ENCODE results near the gene ELP4.
"Not testable (repeated sequence)": the region's sequence is repeated elsewhere in the genome, so short reads cannot be mapped to it uniquely, and the experiment has no call there.

The ELP4 gene

DNA sequence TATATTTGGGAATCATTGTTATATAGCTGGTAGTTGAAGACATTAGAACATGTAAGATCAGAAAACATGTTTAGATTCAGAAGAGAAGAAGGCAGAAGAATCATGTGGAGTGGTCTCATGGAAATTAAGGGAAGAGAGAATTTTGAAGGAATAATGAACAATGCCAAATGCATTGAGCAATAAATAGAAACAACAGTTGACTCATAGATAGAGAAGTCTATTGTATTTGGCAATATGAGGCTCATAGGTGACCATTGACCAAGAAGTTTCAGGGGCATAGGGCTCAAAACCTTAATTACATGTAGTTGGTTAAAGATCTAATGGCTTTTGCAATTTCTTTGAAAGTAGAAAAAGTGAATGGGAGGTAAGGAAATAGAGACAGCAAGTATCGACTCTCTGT, 177.7 kb downstream of the ELP4 start:
- H3K9me3 Mint-ChIP-seq: no peaks in the 10 kb centered on the region
- no peaks in the 10 kb centered on the region for H3K27me3 Mint-ChIP-seq
- H3K4me1 Mint-ChIP-seq: no peaks in the 10 kb centered on the region
- no peaks in the 10 kb centered on the region for H3K36me3 Mint-ChIP-seq
- no peak for DNase-seq
- CTCF ChIA-PET: no interaction called here
- no peak overlapping the region for H3K4me3 Mint-ChIP-seq
- no peak overlapping the region for H3K27ac Mint-ChIP-seq

DNA sequence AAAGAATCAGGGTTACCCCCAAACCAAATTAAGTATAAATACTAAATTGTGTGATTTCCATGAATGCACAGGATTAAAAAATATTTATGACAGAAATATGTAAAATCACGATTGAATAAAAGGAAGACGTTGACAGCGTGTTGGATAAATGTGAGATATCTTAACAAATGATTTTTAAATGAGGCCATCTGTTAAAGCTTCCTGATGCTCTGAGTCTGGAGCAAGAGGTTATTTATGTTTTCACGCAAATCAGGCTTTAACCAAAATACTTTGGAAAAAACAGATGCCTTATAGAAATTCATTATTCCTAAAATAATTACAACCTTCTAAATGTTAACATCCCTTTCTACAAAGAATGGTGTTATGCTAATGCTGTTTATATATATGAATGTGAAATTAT, 178.3 kb downstream of the ELP4 start:
- no peaks in the 10 kb centered on the region for H3K36me3 Mint-ChIP-seq

DNA sequence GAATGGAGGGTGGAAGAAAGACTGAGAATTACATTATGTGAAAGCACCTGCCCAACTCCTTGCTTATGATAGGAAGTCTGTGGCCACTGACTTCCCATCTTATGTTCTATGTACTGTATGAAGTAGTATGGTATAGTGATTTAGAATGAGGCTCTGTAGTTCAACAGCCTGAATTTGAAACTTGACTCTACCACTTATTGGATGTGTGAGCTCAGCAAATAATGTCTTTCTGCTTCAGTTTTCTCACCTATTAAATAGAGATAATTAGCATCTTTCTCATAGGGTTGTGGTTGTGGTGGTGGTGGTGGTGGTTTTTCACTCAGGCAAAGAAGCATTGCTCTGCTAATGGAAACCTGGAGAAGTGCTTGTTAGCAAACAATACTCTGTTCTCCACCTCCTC, 180.0 kb downstream of the ELP4 start:
- CTCF ChIA-PET: no interaction called here
- Mint-ChIP-seq H3K36me3 (peaks cover 1% of the 10 kb centered on the region), H3K4me1 (no peaks in the 10 kb centered on the region)

More for the DNA sequence above, 178.3 kb downstream of the ELP4 start:
- CTCF ChIA-PET: no interaction called here
- Mint-ChIP-seq H3K4me3 (no peak overlapping the region), H3K4me1 (no peaks in the 10 kb centered on the region), H3K27me3 (no peaks in the 10 kb centered on the region), H3K27ac (no peak overlapping the region), H3K9me3 (no peaks in the 10 kb centered on the region)
- no peak for DNase-seq

DNA sequence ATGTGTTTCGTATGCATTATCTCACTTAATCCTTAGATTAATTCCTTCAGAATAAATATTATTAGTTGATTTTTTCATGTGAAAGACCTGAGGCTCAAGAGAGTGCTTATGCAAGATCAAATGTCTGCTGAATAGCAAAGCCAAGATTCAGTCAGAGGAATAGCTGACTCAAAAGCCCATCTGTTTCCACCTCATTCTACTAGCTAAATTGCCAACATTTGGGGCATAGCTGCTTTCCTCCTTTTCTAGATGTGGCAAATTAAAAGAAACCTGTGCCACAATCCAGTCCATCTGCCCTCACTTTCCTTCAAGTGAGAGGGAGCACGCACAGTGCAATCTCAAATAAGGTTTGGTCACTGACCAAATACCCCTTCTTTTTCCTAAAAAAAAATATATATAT, 180.5 kb downstream of the ELP4 start:
- Mint-ChIP-seq H3K27me3 (no peaks in the 10 kb centered on the region), H3K36me3 (peaks cover 1% of the 10 kb centered on the region), H3K4me3 (no peak overlapping the region), H3K4me1 (no peaks in the 10 kb centered on the region), H3K9me3 (peaks cover 6% of the 10 kb centered on the region), H3K27ac (no peak overlapping the region)
- no peak for DNase-seq
- CTCF ChIA-PET: no interaction called here

More for the DNA sequence above, 180.0 kb downstream of the ELP4 start:
- no peak for DNase-seq
- Mint-ChIP-seq H3K4me3 (no peak overlapping the region), H3K9me3 (peaks cover 6% of the 10 kb centered on the region), H3K27me3 (no peaks in the 10 kb centered on the region), H3K27ac (no peak overlapping the region)

DNA sequence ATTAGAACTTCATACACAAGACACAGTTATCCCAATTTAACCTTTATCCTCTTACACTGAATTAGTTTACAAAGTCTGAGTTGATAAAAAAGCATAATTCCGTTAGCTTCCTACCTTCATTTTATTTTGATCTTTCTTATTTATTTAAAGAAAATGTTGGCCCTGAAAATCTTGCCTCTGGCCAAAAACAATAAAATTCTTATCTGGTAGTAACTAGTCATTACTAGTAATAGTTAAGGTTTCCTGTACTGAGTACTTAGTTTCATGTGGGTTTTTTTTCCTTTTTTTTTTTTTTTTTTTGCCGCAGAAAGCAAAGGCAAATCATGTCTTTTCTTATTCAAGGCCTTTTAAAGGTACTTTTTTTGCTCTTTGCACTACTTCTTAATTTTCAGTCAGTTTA, 180.9 kb downstream of the ELP4 start:
- Mint-ChIP-seq H3K4me3 (no peak overlapping the region), H3K27me3 (no peaks in the 10 kb centered on the region), H3K36me3 (peaks cover 1% of the 10 kb centered on the region), H3K4me1 (no peaks in the 10 kb centered on the region), H3K27ac (no peak overlapping the region), H3K9me3 (peaks cover 6% of the 10 kb centered on the region)
- DNase-seq: no peak
- CTCF ChIA-PET: interaction anchor here (0.6 kb wide), 1 partner anchor 270 kb away, joined by 4 read pairs; no protein-coding TSS in a partner anchor

DNA sequence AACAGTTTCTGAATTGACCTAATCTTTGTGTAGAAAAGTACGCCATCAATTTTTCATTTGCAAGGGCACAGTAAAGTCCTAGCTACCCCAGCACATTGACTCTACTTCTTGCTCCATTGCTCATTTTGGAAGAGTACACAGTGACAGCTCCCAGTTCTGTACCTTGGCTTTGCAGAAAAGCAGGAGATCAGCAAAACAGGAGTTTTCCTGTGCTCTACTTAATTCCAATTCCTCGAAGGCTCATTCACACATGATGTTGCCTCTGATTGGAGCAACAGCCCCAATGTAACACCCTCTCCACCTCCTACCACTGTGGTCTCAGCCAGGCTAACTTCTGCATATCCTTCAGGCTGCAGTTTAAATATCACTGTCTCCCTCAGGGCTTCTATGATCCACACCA, 182.9 kb downstream of the ELP4 start:
- H3K4me1 Mint-ChIP-seq: no peaks in the 10 kb centered on the region
- no peak overlapping the region for H3K27ac Mint-ChIP-seq
- H3K27me3 Mint-ChIP-seq: no peaks in the 10 kb centered on the region
- DNase-seq: no peak
- CTCF ChIA-PET: no interaction called here
- H3K9me3 Mint-ChIP-seq: peaks cover 6% of the 10 kb centered on the region
- H3K4me3 Mint-ChIP-seq: no peak overlapping the region
- H3K36me3 Mint-ChIP-seq: peaks cover 1% of the 10 kb centered on the region

DNA sequence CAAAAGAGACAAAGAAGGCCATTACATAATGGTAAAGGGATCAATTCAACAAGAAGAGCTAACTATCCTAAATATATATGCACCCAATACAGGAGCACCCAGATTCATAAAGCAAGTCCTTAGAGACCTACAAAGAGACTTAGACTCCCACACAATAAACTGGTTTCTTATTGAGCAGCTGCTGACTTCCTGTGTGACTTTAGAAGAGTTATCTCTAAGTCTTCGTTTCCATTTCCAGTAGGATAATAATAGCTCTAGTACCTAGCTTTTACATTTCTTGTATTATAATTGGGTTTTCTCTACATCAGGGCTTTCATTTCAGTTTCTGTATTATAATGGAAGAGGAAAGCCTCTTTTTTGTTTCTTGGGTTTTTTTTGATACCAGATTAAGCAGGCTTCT, 187.5 kb downstream of the ELP4 start:
- H3K9me3 Mint-ChIP-seq, H3K27me3 Mint-ChIP-seq, DNase-seq, H3K4me3 Mint-ChIP-seq, H3K27ac Mint-ChIP-seq, H3K4me1 Mint-ChIP-seq, CTCF ChIA-PET, H3K36me3 Mint-ChIP-seq: not testable (repeated sequence)

DNA sequence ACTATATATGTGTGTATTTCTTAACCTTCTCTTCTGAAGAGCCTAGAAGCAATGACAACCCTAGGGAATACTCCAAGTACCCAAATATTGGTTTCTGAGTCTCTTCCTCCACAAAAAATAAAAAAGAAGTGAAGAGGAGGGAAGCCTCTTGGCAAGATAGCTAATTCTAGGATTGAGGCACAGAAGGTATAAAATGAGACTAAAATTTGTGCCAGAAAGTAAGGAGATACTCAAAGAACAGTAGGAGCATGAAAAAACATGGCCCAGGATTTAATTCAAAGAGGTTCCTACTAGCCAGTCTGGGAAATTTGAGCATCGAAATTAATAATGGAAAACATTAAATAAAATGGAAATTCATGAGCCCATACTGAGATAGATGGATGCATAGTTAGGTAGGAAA, 189.5 kb downstream of the ELP4 start:
- CTCF ChIA-PET: no interaction called here

DNA sequence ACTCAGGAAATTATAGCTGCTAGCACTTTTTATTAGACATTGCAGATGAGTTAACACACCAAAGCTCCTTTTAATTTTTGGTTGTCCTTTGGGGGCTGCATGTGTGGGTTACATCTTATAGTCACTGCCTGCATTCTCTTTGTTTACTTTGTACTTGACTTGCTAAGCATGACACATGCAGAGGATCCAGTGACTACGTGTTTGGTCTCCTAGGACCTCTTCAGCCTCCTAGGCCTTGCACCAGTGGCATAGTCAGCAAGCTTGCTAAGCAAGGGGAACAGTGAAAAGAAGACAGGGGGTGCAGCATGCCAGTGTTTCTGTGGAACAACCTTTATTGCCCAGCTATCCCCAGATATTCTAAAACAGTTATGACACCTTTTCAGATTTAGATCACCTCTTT, 193.4 kb downstream of the ELP4 start:
- Mint-ChIP-seq H3K36me3 (no peaks in the 10 kb centered on the region), H3K9me3 (no peaks in the 10 kb centered on the region), H3K27ac (no peak overlapping the region), H3K4me1 (no peaks in the 10 kb centered on the region), H3K4me3 (no peak overlapping the region), H3K27me3 (no peaks in the 10 kb centered on the region)
- CTCF ChIA-PET: no interaction called here
- DNase-seq: no peak

More for the DNA sequence above, 189.5 kb downstream of the ELP4 start:
- Mint-ChIP-seq H3K9me3 (no peaks in the 10 kb centered on the region), H3K27me3 (no peaks in the 10 kb centered on the region), H3K27ac (no peak overlapping the region), H3K4me1 (no peaks in the 10 kb centered on the region), H3K36me3 (no peaks in the 10 kb centered on the region), H3K4me3 (no peak overlapping the region)
- DNase-seq: no peak

DNA sequence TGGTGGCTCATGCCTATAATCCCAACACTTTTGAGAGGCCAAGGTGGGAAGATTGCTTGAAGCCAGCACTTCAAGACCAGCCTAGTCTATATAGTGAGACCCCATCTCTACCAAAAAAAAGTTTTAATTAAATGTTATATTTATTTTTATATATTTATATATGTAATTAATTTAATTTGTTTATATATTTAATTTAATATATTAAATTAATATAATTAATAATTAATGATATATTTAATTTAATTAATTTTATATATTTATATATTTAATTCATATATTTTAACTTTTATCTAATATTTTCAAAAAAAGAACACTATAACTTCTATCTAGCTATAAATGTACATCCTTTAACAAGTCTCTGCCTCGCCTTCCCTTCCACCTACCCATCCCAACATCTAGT, 196.8 kb downstream of the ELP4 start:
- Mint-ChIP-seq H3K9me3 (no peaks in the 10 kb centered on the region), H3K36me3 (no peaks in the 10 kb centered on the region), H3K27me3 (no peaks in the 10 kb centered on the region), H3K4me1 (no peaks in the 10 kb centered on the region), H3K4me3 (no peak overlapping the region), H3K27ac (no peak overlapping the region)
- CTCF ChIA-PET: no interaction called here
- DNase-seq: no peak

DNA sequence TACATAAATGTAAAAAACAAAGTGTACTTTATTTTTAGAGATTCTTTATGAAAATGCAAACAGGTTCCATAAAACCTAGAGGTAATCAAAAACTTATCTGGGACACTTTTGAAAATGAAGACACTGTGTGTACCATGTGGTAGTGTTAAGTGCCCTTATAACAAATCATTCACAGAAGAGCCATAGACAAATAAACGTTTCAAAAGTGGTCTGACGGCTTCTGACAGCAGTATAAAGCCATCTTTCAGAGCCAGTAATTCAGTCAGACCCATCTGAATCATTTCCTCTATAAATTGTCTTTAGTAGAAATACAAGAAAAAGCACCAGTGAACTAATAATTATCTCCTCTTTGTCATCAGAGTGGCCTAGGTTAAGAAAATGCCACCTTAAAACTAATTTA, 201.6 kb downstream of the ELP4 start:
- DNase-seq: no peak
- H3K4me1 Mint-ChIP-seq: no peaks in the 10 kb centered on the region
- H3K27ac Mint-ChIP-seq: no peak overlapping the region
- H3K4me3 Mint-ChIP-seq: no peak overlapping the region
- CTCF ChIA-PET: no interaction called here
- no peaks in the 10 kb centered on the region for H3K36me3 Mint-ChIP-seq
- H3K27me3 Mint-ChIP-seq: no peaks in the 10 kb centered on the region
- H3K9me3 Mint-ChIP-seq: no peaks in the 10 kb centered on the region

DNA sequence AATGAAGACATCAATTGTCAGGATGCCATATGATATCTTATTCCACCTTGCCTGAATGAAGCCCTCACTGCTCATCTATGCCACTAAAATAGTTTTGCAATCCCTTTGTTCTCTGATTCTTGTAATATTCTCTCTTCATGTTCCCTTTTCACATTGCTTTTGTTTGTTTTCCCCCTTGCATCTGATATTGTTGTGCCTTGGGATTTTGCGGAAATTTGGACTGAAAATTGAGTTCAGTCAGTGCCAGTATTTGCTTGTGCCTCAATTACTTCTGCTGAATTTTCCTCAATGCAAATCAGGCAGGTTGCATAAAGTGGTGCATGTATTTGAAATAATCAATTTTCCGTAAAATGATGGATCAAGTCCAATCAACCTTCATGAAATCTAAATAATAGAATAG, 203.3 kb downstream of the ELP4 start:
- no peaks in the 10 kb centered on the region for H3K9me3 Mint-ChIP-seq
- no peaks in the 10 kb centered on the region for H3K4me1 Mint-ChIP-seq
- CTCF ChIA-PET: no interaction called here
- H3K27ac Mint-ChIP-seq: no peak overlapping the region
- H3K27me3 Mint-ChIP-seq: no peaks in the 10 kb centered on the region
- H3K4me3 Mint-ChIP-seq: no peak overlapping the region
- DNase-seq: no peak
- H3K36me3 Mint-ChIP-seq: no peaks in the 10 kb centered on the region

DNA sequence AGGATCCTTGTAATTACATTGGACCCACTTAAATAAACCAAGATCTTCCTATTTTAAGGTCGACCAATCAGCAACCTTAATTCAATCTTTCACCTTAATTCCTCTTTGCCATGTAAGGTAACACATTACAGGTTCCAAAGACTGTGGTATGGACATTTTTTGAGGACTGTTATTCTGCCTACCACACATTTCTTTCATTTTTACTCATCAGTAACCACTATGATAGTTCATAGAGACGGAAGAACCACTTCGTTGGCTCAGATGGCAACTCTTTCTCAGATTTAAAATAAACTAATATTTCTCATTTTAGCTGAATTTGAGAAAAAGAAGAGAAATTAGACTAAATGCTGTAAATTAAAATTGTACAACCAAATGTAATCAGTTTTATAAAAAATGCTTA, 205.3 kb downstream of the ELP4 start:
- Mint-ChIP-seq H3K36me3 (no peaks in the 10 kb centered on the region), H3K27ac (no peak overlapping the region), H3K27me3 (no peaks in the 10 kb centered on the region), H3K4me3 (no peak overlapping the region), H3K4me1 (no peaks in the 10 kb centered on the region), H3K9me3 (no peaks in the 10 kb centered on the region)
- no peak for DNase-seq
- CTCF ChIA-PET: no interaction called here

DNA sequence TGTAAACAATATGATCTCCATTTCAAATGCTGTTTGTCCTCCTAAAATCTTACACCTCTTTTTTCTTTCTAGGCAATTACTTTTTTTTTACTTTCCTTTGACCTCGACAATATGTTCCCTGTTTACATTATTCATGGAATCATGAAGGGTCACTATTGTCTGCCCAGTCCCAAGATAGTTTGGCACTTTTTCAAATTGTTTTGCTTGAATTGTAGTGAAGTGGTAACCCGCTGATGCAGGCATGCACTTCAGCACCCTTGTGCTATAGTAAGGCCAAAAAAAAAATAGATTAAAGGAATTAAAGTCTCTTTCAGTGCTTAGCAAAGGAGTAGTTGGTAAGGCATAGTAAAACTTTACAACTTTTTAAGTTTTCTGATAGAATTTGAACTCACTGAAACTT, 210.7 kb downstream of the ELP4 start:
- DNase-seq: no peak
- Mint-ChIP-seq H3K36me3 (no peaks in the 10 kb centered on the region), H3K4me1 (peaks cover 8% of the 10 kb centered on the region)

DNA sequence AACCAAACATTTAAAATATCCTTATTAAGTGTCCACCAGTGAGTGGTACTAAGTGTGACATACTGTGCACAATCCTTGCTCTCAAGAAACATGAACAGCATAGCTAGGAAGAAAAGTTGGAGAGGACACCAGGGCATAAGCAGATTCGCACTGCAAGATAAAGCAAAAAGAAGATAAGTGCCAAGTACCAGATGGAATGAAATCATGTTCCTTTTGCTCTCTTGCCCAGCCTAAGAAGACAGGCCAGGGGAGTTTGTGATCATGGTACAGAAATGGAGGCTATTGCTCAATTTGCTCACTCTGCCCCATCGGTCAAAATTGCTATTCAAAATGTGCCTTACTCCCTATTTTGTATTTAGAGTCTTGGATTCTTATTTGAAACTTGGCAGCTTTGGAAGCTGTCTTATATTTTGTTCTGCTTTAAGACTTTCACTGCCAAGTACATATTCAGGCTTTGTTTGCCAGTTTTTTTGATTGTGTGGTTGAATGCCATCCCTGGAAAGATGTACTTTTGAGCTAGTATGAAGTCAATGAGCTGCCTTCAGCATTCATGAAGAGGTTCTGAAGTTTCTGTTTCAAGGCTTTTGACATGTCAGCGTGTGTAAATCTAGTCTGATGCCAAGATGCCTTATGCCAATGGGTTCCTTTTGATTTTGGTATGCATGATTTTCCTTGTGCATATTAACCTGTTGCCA, 211.3 kb downstream of the ELP4 start:
- Mint-ChIP-seq H3K36me3 (no peaks in the 10 kb centered on the region), H3K27ac (no peak overlapping the region), H3K9me3 (no peaks in the 10 kb centered on the region), H3K4me1 (peaks cover 10% of the 10 kb centered on the region), H3K27me3 (no peaks in the 10 kb centered on the region), H3K4me3 (no peak overlapping the region)
- no peak for DNase-seq
- CTCF ChIA-PET: no interaction called here

More for the DNA sequence above, 210.7 kb downstream of the ELP4 start:
- CTCF ChIA-PET: no interaction called here
- Mint-ChIP-seq H3K27ac (no peak overlapping the region), H3K9me3 (no peaks in the 10 kb centered on the region), H3K27me3 (no peaks in the 10 kb centered on the region), H3K4me3 (no peak overlapping the region)

DNA sequence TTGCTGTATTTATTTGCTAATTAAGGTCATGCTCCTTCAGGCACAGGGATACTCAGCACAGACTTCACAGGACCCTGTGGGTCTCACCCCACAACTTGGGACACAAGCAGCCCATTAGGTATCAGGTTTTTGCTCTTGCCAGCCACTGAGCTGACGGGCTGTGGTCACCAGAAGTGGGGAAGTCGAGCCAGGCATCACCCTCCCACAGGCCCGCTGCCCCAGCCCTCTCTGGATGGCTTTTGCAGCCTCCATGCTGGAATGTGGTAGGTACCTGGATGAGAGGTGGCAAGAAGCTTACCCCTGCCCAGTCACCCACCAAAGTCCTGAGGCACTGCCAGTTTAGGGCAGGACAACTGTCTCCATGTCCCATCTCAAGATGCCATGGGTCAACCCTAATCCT, 213.2 kb downstream of the ELP4 start:
- no peaks in the 10 kb centered on the region for H3K36me3 Mint-ChIP-seq
- H3K4me3 Mint-ChIP-seq: no peak overlapping the region
- H3K27ac Mint-ChIP-seq: no peak overlapping the region

More for the DNA sequence above, 213.2 kb downstream of the ELP4 start:
- H3K27me3 Mint-ChIP-seq: no peaks in the 10 kb centered on the region
- no peaks in the 10 kb centered on the region for H3K9me3 Mint-ChIP-seq
- DNase-seq: no peak
- CTCF ChIA-PET: no interaction called here
- peaks cover 10% of the 10 kb centered on the region for H3K4me1 Mint-ChIP-seq

All from activated naive CD4-positive, alpha-beta T cell treated with anti-CD3 and anti-CD28 coated beads, Interleukin-2, amount 10 ng/mL, durations not matched to agents 7 days and 5 days (primary cell).